Stomach (tissue), 4 donors: ENCODE results near the gene PCDH1.

Experiments used
- CTCF ChIP-seq, 7 experiments: fragments of 450-650 bp in 4 of 7; fragments of 200-600 bp in 3 of 7; sonication (generic) in 3 of 7; IDR thresholded peaks; one replicate each; pipeline ENCODE4 v1.5.1; 2016 to 2019; ENCODE audit warnings: antibody characterized with exemption in 7 of 7, control low read depth in 2 of 7, mild to moderate bottlenecking in 1 of 7
- POLR2A ChIP-seq, 4 donors: fragments of 450-650 bp; IDR thresholded peaks; one replicate each; pipeline ENCODE4 v1.6.1; 2016; ENCODE audit warnings: antibody characterized with exemption in 4 of 4, control low read depth in 2 of 4, mild to moderate bottlenecking in 1 of 4, moderate library complexity in 1 of 4
- POLR2AphosphoS5 ChIP-seq, 3 donors: sonication (generic); formaldehyde crosslinking; IDR thresholded peaks; one replicate each; pipeline ENCODE4 v1.6.1; 2016; ENCODE audit warnings: antibody characterized with exemption in 3 of 3

- TF ChIP-seq CTCF (IDR thresholded peaks at IDR 0.05), result no peak
- TF ChIP-seq POLR2A (IDR thresholded peaks at IDR 0.05), result no peak
- TF ChIP-seq POLR2AphosphoS5 (IDR thresholded peaks at IDR 0.05), result no peak
These were observed 20.0 kb downstream of the PCDH1 start for GRCh38 chr5:141858079-141858765.
